Testis (tissue), 3 donors: Measurements from ENCODE around the gene VSX1. TPM values are rescaled to one million over a fixed set of nuclear protein-coding genes. Genes with fewer than 3 reads are reported as not detected.

Source experiments
- DNase-seq: peaks from one replicate; pipeline ENCODE4 v3.0.0-alpha.2; 2019
- H3K27ac ChIP-seq, 2 donors: fragments of 200-600 bp; sonication (generic); one replicate each; pipeline ENCODE4 v1.5.1; 2019
- H3K27me3 ChIP-seq: fragments of 200-600 bp; sonication (generic); one replicate; pipeline ENCODE4 v1.5.1; 2019
- H3K36me3 ChIP-seq: fragments of 200-600 bp; sonication (generic); one replicate; pipeline ENCODE4 v1.5.1; 2017; ENCODE audit warnings: low read depth; ENCODE audit errors: missing control alignments
- H3K4me1 ChIP-seq: fragments of 200-600 bp; sonication (generic); one replicate; pipeline ENCODE4 v1.5.1; 2019
- H3K4me3 ChIP-seq, 2 donors: fragments of 200-600 bp; sonication (generic); one replicate each; pipeline ENCODE4 v1.5.1; 2017 to 2019
- H3K9me3 ChIP-seq: fragments of 200-600 bp; sonication (generic); one replicate; pipeline ENCODE4 v1.5.1; 2017
- CTCF ChIP-seq, 3 experiments: fragments of 450-650 bp in 2 of 3; fragments of 200-600 bp in 1 of 3; sonication (generic) in 1 of 3; IDR thresholded peaks; one replicate each; pipeline ENCODE4 v1.5.1; 2016 to 2019; ENCODE audit warnings: antibody characterized with exemption in 3 of 3, mild to moderate bottlenecking in 2 of 3, moderate library complexity in 1 of 3
- POLR2A ChIP-seq: fragments of 450-650 bp; IDR thresholded peaks from one replicate; pipeline ENCODE4 v1.6.1; 2017; ENCODE audit warnings: antibody characterized with exemption, mild to moderate bottlenecking, moderate library complexity
- WGBS, 2 donors: methylation state at CpG; one replicate each; pipeline ENCODE4 v1.1.5; 2018; 5-methylcytosine and 5-hydroxymethylcytosine counted together
- intact Hi-C: fragments of 100-400 bp; cut with DNase I; formaldehyde crosslinking; loops from one replicate; pipeline ENCODE4 v1.15.1; 2023; ENCODE audit warnings: low total_unique reads
- polyA plus RNA-seq: library from polyadenylated mRNA; stranded (reverse); fragments of 350-450 nt; fragmentation: Illumina TruSeq; extraction: RNeasy Lipid Tissue Mini Kit (QIAGEN cat#74804); gene quantifications from one replicate; pipeline ENCODE4 v1.2.3, GENCODE V29; 2014; ENCODE audit warnings: low read depth, low replicate concordance; ENCODE audit not compliant: insufficient read depth
- total RNA-seq, 2 donors: library from RNA; depleted of rRNA; stranded (reverse); fragments of >200 nt; gene quantifications; one replicate each; pipeline ENCODE4 v1.2.3, GENCODE V29; 2016

The VSX1 gene
- total and polyA plus RNA-seq, 3 donors from 2014 or later, result 0.16 to 0.38 (median 0.37) TPM

DNA sequence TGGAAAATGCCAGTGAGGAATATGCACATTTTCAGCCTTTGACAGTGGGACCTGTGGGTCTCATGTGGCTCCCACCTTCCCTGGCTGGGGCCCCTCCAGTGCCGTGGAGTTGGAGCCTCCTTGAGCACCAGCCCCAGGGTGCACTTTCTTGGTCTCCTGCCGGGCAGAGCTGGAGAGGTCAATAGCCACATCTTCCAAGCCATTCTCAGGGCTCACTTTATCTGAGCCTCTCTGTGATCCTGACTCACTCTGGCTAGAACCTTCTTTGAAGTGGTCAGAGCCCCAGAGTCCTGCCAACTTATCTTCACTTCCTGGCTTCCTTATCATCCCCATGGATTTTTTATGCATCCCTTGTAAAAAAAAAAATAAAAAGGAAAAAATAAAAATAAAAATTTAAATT, 5.7 kb downstream of the VSX1 start:
- no peak for DNase-seq
- WGBS, 2 donors, result 80 to 92% methylated on average over 2 of the region's 2 CpGs
- Histone ChIP-seq H3K4me3 (no peak overlapping the region), H3K27me3 (no peaks in the 10 kb centered on the region), H3K4me1 (no peaks in the 10 kb centered on the region), H3K27ac (no peak overlapping the region), H3K9me3 (no peaks in the 10 kb centered on the region), H3K36me3 (no peaks in the 10 kb centered on the region)
- TF ChIP-seq CTCF (IDR thresholded peaks at IDR 0.05), result no peak
- TF ChIP-seq POLR2A, result no peak
- intact Hi-C loops, result no loop called here

DNA sequence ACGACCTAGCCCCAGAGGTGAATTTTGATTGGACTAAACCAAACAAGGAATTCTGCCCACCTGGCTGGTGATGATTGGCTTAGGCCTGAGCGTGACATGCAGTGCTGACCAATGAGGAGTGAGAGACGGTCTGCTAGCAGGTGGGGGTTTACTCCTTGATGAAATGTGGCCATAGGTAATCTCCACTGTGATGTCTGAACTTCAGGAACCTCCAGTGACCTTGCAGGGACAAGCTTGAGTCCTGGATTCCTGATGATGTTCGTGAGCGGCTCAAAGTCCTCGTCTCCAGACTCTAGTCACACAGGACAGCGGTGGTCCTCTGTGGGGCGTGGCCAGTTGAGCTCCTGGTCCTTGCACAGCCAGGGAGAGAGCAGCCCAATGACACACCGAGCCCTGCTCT, 8.4 kb downstream of the VSX1 start:
- intact Hi-C loops, result no loop called here
- peak; percentile 64 for DNase-seq

DNA sequence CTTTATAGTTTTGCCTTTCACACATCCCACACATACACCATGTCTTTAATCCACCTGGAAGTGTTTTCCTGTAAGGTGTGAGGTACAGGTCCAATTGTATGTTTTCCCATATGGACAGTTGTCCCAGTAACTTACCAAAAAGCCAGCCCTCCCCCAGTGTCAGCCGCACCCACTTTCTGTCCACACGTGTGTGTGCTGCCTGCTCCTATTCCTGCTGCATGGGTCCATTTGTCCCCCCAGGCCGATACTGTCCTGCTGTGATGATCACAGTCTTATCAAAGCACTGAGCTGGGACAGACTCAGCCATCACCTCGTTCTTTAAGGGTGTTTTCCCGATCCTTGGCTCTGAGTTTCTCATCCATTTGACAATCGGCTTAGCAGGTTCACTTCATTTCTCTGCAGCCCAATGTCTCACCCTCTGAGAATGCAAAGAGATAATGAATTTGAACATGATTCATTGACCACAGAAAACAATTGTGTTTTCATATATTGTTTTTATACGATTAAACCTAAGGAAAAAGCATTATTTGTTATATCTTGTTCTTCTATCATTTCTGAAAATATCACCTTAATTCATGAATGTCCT, 9.6 kb downstream of the VSX1 start:
- Histone ChIP-seq H3K27ac (no peak overlapping the region), H3K36me3 (no peaks in the 10 kb centered on the region), H3K4me3 (no peak overlapping the region), H3K4me1 (no peaks in the 10 kb centered on the region), H3K9me3 (no peaks in the 10 kb centered on the region), H3K27me3 (no peaks in the 10 kb centered on the region)
- 65 to 74% methylated on average over 7 of the region's 7 CpGs for WGBS, 2 donors
- no peak for TF ChIP-seq POLR2A
- no peak for TF ChIP-seq CTCF (IDR thresholded peaks at IDR 0.05)
- intact Hi-C loops, result no loop called here
- DNase-seq, result no peak

More for the DNA sequence above, 8.4 kb downstream of the VSX1 start:
- H3K9me3 ChIP-seq, result no peaks in the 10 kb centered on the region
- H3K27me3 ChIP-seq, result no peaks in the 10 kb centered on the region
- H3K27ac ChIP-seq, result no peak overlapping the region
- 68 to 70% methylated on average over 9 of the region's 9 CpGs for WGBS, 2 donors
- H3K4me3 ChIP-seq, result no peak overlapping the region
- H3K36me3 ChIP-seq, result no peaks in the 10 kb centered on the region
- no peak for TF ChIP-seq POLR2A
- TF ChIP-seq CTCF (IDR thresholded peaks at IDR 0.05), result no peak
- H3K4me1 ChIP-seq, result no peaks in the 10 kb centered on the region

- H3K27ac ChIP-seq, result no peak overlapping the region
- no peaks in the 10 kb centered on the region for H3K36me3 ChIP-seq
- H3K4me3 ChIP-seq, result no peak overlapping the region
- intact Hi-C loops, result no loop called here
- 54 to 57% methylated on average over 4 of the region's 4 CpGs for WGBS, 2 donors
- H3K9me3 ChIP-seq, result no peaks in the 10 kb centered on the region
- no peak for TF ChIP-seq POLR2A
- no peak for TF ChIP-seq CTCF (IDR thresholded peaks at IDR 0.05)
- no peaks in the 10 kb centered on the region for H3K27me3 ChIP-seq
- no peak for DNase-seq
- H3K4me1 ChIP-seq, result no peaks in the 10 kb centered on the region
These were observed 10.2 kb downstream of the VSX1 start for GRCh38 chr20:25071734-25072133.

DNA sequence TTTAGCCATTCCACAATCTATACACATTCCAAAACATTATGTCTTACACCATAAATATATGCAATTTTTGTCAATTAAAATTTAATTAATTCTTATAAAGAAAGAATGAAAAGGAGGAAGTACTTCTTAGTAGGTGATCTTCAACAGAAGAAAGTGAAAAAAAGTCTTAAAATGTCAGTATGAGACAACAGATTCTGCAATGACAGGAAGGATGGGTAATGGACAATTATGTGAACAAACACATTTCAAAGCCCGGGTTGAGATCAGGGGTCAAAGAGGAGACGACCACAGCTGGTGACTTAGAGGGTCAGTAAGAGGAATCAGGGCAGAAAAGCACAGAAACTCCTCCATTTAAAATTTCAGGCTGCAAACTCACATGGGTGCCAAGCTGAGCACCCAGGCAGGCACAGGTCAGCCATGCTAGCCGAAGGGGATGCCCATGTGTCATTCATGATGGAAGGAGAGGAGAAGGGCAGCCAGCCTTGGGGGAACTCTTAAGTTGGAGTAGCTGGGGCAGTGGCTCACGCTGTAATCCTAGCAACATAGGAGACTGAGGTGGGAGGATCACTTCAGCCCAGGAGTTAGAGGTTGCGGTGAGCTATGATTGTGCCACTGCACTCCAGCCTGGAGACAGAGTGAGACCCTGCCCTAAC, 11.0 kb downstream of the VSX1 start:
- Histone ChIP-seq H3K4me1 (no peaks in the 10 kb centered on the region), H3K27ac (no peak overlapping the region), H3K9me3 (no peaks in the 10 kb centered on the region), H3K4me3 (no peak overlapping the region), H3K36me3 (no peaks in the 10 kb centered on the region), H3K27me3 (no peaks in the 10 kb centered on the region)
- 65 to 67% methylated on average over 5 of the region's 5 CpGs for WGBS, 2 donors
- TF ChIP-seq CTCF (IDR thresholded peaks at IDR 0.05), result no peak
- DNase-seq, result no peak
- intact Hi-C loops, result no loop called here
